Gastroesophageal sphincter (tissue), 3 donors: ENCODE measurements around the gene PKHD1.

Experiments used
- CTCF ChIP-seq, 4 experiments: fragments of 200-600 bp in 2 of 4; fragments of 450-650 bp in 2 of 4; sonication (generic) in 1 of 4; IDR thresholded peaks; one replicate each; pipeline ENCODE4 v1.5.1; 2017 to 2019; ENCODE audit warnings: antibody characterized with exemption in 4 of 4, mild to moderate bottlenecking in 2 of 4, moderate library complexity in 2 of 4
- EP300 ChIP-seq: sonication (generic); formaldehyde crosslinking; IDR thresholded peaks from one replicate; pipeline ENCODE4 v1.6.1; 2017; ENCODE audit warnings: antibody characterized with exemption, mild to moderate bottlenecking
- POLR2A ChIP-seq, 2 donors: fragments of 450-650 bp; IDR thresholded peaks; one replicate each; pipeline ENCODE4 v1.6.1; 2017; ENCODE audit warnings: antibody characterized with exemption in 2 of 2, mild to moderate bottlenecking in 2 of 2, moderate library complexity in 1 of 2

GRCh38 chr6:51614725-51615124 lies 472.7 kb downstream of the PKHD1 start:
- TF ChIP-seq CTCF (IDR thresholded peaks at IDR 0.05) (no peak), EP300 (no peak), POLR2A (IDR thresholded peaks at IDR 0.05) (no peak)
